ENCODE results near the gene CASP9.

The CASP9 gene

GRCh38 chr1:15452866-15453571 lies 71.0 kb downstream of the CASP9 start:
- CTCF ChIA-PET: no interaction called here
- POLR2A ChIA-PET (ENCODE audit: low non-redundant PET): no interaction called here
- no peak for TF ChIP-seq CTCF (conservative IDR thresholded peaks at IDR 0.05; ENCODE audit: low read depth)
- DNase-seq (ENCODE audit: low spot score): no peak
- no peak overlapping the region for H3K27ac ChIP-seq

GRCh38 chr1:15452216-15452615 lies 71.8 kb downstream of the CASP9 start:
- CTCF ChIA-PET: no interaction called here
- no peak for DNase-seq (ENCODE audit: low spot score)
- no peak overlapping the region for H3K27ac ChIP-seq
- no peak for TF ChIP-seq CTCF (conservative IDR thresholded peaks at IDR 0.05; ENCODE audit: low read depth)
- POLR2A ChIA-PET (ENCODE audit: low non-redundant PET): no interaction called here

- no peak for DNase-seq (ENCODE audit: low spot score)
- ChIA-PET POLR2A (ENCODE audit: low non-redundant PET) (no interaction called here), CTCF (no interaction called here)
- no peak overlapping the region for H3K27ac ChIP-seq
- no peak for TF ChIP-seq CTCF (conservative IDR thresholded peaks at IDR 0.05; ENCODE audit: low read depth)
These were observed 72.8 kb downstream of the CASP9 start for GRCh38 chr1:15451014-15451722.

DNA sequence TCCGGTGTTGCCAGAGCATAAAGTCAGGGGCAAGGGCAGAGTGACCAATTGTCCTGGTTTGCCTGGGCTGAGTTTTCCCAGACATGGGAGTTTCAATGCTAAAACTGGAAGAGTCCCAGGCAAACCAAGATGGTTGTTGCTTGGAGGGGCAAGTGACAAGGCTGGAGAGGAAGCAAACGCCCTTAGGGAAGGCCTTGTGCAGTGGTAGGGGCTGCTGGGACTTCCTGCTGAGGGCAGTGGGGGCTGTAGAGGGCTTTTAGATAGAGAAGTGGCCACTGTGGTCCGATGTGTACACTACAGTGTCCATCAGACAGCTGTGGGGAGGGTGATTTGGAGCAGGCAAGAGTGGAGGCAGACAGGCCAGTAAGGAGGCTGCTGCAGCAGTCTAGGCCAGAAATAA lies 74.4 kb downstream of the CASP9 start:
- no peak overlapping the region for H3K27ac ChIP-seq
- TF ChIP-seq CTCF (conservative IDR thresholded peaks at IDR 0.05; ENCODE audit: low read depth): no peak
- ChIA-PET CTCF (interaction anchor here (0.7 kb wide), 1 partner anchor 13 kb away, joined by 3 read pairs; no protein-coding TSS in a partner anchor), POLR2A (ENCODE audit: low non-redundant PET) (no interaction called here)
- no peak for DNase-seq (ENCODE audit: low spot score)

- TF ChIP-seq CTCF (conservative IDR thresholded peaks at IDR 0.05; ENCODE audit: low read depth): no peak
- ChIA-PET POLR2A (ENCODE audit: low non-redundant PET) (no interaction called here), CTCF (no interaction called here)
- no peak for DNase-seq (ENCODE audit: low spot score)
- no peak overlapping the region for H3K27ac ChIP-seq
These were observed 75.0 kb downstream of the CASP9 start for GRCh38 chr1:15448877-15449462.

DNA sequence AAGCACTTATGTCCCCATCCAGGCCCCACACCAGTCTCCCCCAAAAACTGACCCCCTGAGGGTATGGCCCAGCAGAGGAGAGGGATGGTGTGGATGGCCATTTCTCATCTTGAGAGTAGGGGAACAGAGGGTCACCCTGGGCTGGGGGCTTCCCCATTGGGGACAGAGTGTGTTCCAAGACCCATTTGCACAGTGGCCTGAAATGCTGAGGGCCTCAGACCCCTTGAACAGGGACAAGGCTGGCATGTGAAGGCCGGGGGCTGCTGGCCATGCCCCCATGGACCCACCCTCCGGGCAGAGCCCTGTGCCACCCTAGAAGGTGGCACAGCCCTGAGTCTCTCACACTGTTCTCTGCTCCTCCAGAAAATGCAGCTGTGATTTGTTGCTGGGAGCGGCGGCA lies 77.8 kb downstream of the CASP9 start:
- H3K27ac ChIP-seq: no peak overlapping the region
- POLR2A ChIA-PET (ENCODE audit: low non-redundant PET): no interaction called here
- CTCF ChIA-PET: interaction anchor here (0.7 kb wide), 1 partner anchor 12 kb away, joined by 3 read pairs; no protein-coding TSS in a partner anchor
- no peak for TF ChIP-seq CTCF (conservative IDR thresholded peaks at IDR 0.05; ENCODE audit: low read depth)
- DNase-seq (ENCODE audit: low spot score): no peak
